Bronchial epithelial cell (primary cell): ENCODE results near the gene HBD. TPM values are rescaled to one million over a fixed set of nuclear protein-coding genes. Genes with fewer than 3 reads are reported as not detected.

Experiments used
- DNase-seq: peaks from one replicate; pipeline ENCODE4 v3.0.0-alpha.2; 2010; ENCODE audit warnings: low read depth
- FAIRE-seq: peaks from 2 replicates; lab custom pipeline; 2011; peaks lifted over from hg19 to GRCh38; lab: Jason Lieb, UNC
- H3K27me3 ChIP-seq: 2 replicates; pipeline ENCODE4 v1.5.1; 2011; ENCODE audit warnings: low read length; ENCODE audit not compliant: control insufficient read depth, insufficient read depth
- H3K36me3 ChIP-seq: 2 replicates; pipeline ENCODE4 v1.5.1; 2011; ENCODE audit warnings: low read length; ENCODE audit not compliant: control insufficient read depth, insufficient read depth
- H3K4me3 ChIP-seq: 2 replicates; pipeline ENCODE4 v1.5.1; 2011; ENCODE audit warnings: mild to moderate bottlenecking, low read depth, low read length, control low read depth
- total RNA-seq: library from RNA; depleted of rRNA; stranded (reverse); fragments of >200 nt; gene quantifications from 2 replicates; pipeline ENCODE4 v1.2.1, GENCODE V29; 2014
- TF ChIP-seq, protein P1 (sequence below): IDR thresholded peaks from 2 replicates; pipeline ENCODE4 v1.5.1; 2011; ENCODE audit warnings: mild to moderate bottlenecking, moderate library complexity, low read length, control low read depth, inconsistent platforms; ENCODE audit not compliant: insufficient read depth, severe bottlenecking

HBD gene
- total RNA-seq, 1 donor from 2014 or later: not detected

DNA sequence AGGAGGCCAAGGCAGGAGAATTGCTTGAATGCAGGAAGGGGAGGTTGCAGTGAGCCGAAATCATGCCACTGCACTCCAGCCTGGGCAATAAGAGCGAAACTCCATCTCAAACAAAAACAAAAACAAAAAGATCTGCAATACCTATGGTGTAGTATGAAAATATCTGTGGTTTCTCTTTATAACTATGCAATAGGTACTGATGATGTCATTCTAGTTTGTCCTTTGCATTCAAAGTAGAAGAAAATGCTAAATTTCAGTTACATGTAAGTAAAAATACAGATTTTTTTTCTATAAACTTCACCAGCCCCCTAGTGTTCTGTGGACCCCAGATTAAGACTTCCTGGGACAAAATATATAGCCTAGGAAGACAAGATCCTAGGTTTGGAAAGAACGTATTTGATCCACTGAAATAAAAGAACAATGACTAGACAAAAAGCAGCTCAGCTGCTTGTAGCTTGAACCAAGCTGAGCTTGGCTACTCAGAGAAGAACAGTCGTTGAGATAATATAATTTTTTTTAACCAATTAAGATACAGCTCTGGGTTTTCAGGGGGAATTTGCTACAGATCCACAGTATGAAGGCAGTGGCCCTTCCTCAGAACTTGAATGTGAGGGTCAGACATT, 38.2 kb upstream of the HBD start:
- Histone ChIP-seq H3K36me3 (no peaks in the 10 kb centered on the region), H3K27me3 (no peaks in the 10 kb centered on the region), H3K4me3 (no peak overlapping the region)
- no peak for FAIRE-seq
- DNase-seq: no peak
- TF ChIP-seq, protein P1, sequence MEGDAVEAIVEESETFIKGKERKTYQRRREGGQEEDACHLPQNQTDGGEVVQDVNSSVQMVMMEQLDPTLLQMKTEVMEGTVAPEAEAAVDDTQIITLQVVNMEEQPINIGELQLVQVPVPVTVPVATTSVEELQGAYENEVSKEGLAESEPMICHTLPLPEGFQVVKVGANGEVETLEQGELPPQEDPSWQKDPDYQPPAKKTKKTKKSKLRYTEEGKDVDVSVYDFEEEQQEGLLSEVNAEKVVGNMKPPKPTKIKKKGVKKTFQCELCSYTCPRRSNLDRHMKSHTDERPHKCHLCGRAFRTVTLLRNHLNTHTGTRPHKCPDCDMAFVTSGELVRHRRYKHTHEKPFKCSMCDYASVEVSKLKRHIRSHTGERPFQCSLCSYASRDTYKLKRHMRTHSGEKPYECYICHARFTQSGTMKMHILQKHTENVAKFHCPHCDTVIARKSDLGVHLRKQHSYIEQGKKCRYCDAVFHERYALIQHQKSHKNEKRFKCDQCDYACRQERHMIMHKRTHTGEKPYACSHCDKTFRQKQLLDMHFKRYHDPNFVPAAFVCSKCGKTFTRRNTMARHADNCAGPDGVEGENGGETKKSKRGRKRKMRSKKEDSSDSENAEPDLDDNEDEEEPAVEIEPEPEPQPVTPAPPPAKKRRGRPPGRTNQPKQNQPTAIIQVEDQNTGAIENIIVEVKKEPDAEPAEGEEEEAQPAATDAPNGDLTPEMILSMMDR: no peak

DNA sequence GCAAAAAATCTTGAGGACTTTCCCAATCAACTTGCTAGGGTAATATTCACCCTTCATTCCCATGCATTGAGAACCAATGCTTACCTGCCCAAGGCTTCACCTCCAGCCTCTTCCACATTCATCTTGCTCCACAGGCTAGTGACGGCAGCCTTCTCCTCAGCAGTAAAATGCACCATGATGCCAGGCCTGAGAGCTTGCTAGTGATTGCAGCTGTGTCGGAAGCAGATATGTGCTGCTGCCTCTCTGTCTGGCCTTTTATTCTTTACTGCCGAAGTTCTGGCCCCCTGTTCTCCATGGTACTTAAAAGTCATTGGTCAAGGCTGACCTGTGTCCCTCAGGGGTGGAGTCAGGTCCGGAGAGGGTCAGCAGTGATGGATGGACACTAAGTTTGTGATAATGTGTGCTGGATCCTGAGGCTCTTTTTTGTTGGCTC, 35.4 kb upstream of the HBD start, which contains the start of gene HBE1:
Gene HBE1, minus strand, starts transcription at position 231 of the 433 bp plus-strand sequence. Its CDS starts 55 bp downstream, at position 176.
- no peaks in the 10 kb centered on the region for H3K27me3 ChIP-seq
- no peak within 1 kb of the TSS for H3K4me3 ChIP-seq
- FAIRE-seq (peak; percentile 87), DNase-seq (no peak)
- H3K36me3 ChIP-seq: no peaks in the 10 kb centered on the region
- TF ChIP-seq, protein P1: no peak

DNA sequence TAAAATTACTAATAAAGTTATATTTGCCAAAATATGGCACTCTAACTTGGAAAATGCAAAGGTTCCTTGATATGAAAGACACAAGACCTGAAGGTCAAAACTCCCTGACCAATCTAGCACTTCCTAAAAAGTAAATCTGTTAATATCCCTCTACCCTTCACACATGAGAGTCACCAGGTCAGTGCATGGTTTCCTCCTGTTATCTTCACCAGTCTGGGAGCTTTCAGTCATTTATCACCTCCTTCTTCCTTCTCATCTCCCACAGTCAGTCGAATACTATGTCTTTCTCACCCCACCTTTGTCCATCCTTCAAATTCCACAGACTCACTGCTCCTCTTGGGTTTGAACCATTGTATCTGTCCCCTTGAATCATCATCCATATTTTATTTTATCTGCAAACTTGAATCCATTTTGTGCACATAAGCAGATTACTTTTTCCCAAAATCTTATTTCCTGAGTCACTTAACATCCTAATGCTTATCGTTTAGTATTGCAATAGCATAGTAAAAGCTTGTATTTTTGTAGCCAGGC, 32.8 kb upstream of the HBD start:
- FAIRE-seq (no peak), DNase-seq (no peak)
- no peaks in the 10 kb centered on the region for H3K36me3 ChIP-seq
- TF ChIP-seq, protein P1: no peak
- no peak overlapping the region for H3K4me3 ChIP-seq
- H3K27me3 ChIP-seq: no peaks in the 10 kb centered on the region

DNA sequence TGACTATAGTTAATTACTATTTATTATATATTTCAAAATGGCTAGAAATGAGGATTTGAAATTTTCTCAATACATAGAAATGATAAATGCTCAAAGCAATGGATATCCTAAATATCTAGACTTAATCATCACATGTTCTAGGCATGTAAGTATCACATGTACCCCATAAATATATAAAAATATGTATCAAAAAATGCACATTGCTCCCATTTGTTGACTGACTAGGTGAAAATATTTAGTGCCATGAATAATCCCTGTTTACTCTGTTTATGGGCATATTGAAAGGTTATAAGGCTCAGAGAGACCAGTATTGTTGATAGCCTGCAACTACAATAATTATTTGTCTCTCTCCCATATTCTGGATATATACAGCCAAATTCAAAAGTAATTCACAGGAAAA, 32.3 kb upstream of the HBD start:
- no peak for FAIRE-seq

DNA sequence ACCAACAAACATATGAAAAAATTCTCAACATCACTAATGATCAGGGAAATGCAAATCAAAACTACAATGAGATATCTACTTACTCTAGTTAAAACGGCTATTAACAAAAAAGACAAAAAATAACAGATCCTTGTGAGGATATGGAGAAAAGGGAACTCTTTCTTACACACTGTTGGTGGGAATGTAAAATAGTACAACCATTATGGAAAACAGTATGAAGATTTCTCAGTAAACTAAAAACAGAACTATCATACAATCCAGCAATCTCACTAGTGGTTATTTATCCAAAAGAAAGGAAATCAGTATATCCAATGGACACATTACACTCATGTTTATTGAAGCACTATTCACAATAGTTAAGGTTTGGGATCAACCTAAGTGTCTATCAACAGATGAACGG, 31.5 kb upstream of the HBD start:
- no peak for FAIRE-seq
- Histone ChIP-seq H3K4me3 (no peak overlapping the region), H3K36me3 (no peaks in the 10 kb centered on the region), H3K27me3 (no peaks in the 10 kb centered on the region)
- no peak for DNase-seq
- TF ChIP-seq, protein P1: no peak

More for the DNA sequence above, 32.3 kb upstream of the HBD start:
- Histone ChIP-seq H3K36me3 (no peaks in the 10 kb centered on the region), H3K4me3 (no peak overlapping the region), H3K27me3 (no peaks in the 10 kb centered on the region)
- TF ChIP-seq, protein P1: no peak
- no peak for DNase-seq
